ENCODE measurements around the gene HSD11B1L.

DNA sequence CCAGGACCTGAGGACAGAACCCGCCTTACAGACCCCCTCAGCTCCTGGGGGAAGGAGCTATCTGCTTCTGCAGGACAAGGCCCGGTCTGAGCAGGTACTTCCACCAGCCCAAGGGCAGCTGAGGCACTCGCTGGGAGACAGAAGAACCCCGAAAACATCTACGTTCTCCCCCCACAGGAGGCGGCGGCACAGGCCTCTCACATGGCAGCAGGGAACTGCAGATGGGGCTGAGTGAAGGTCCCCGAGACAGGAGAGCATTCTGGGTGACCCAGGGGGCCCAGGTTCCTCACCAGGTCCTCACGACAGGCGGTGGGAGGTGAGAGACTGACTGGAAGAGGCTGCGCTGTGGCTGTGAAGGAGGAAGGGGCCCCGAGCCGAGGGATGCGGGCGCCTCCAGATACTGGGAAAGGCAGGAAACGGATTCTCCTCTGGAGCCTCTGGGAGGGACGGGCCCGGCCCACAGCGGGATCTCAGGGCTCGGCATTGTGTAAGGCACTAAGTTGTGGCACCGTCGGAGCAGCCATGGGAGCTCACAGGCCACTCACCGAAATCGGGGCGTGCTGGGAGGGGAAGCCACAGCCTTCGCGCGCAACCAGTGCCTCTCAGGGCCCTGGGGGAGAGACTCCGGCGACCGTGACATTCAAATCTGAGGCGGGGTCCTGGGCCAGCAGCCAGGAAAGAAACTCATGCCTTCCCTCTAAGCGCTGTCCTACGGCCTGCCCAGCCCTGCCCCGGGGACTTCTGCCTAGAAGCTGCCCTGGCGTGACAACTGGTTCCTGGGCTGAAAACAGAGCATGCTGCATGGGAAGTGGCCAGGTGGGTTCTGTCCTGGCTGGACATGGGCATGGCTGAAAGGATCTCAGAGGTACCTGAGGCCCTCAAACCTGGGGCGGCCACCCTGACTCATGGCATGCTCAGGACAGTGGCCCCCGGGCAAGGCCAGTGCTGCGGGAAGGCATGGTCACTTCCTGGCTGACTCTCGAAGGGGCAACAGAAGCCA is 23.3 kb downstream of the HSD11B1L start:
- TF ChIP-seq, protein P1, sequence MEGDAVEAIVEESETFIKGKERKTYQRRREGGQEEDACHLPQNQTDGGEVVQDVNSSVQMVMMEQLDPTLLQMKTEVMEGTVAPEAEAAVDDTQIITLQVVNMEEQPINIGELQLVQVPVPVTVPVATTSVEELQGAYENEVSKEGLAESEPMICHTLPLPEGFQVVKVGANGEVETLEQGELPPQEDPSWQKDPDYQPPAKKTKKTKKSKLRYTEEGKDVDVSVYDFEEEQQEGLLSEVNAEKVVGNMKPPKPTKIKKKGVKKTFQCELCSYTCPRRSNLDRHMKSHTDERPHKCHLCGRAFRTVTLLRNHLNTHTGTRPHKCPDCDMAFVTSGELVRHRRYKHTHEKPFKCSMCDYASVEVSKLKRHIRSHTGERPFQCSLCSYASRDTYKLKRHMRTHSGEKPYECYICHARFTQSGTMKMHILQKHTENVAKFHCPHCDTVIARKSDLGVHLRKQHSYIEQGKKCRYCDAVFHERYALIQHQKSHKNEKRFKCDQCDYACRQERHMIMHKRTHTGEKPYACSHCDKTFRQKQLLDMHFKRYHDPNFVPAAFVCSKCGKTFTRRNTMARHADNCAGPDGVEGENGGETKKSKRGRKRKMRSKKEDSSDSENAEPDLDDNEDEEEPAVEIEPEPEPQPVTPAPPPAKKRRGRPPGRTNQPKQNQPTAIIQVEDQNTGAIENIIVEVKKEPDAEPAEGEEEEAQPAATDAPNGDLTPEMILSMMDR (IDR thresholded peaks at IDR 0.05) = no peak
- no peak for TF ChIP-seq POLR2A (IDR thresholded peaks at IDR 0.05)

Data from vagina (tissue), 2 donors.